ENCODE measurements around the gene GGA3.
"Not testable (repeated sequence)": the region's sequence is repeated elsewhere in the genome, so short reads cannot be mapped to it uniquely, and the experiment has no call there.

Gene GGA3, protein sequence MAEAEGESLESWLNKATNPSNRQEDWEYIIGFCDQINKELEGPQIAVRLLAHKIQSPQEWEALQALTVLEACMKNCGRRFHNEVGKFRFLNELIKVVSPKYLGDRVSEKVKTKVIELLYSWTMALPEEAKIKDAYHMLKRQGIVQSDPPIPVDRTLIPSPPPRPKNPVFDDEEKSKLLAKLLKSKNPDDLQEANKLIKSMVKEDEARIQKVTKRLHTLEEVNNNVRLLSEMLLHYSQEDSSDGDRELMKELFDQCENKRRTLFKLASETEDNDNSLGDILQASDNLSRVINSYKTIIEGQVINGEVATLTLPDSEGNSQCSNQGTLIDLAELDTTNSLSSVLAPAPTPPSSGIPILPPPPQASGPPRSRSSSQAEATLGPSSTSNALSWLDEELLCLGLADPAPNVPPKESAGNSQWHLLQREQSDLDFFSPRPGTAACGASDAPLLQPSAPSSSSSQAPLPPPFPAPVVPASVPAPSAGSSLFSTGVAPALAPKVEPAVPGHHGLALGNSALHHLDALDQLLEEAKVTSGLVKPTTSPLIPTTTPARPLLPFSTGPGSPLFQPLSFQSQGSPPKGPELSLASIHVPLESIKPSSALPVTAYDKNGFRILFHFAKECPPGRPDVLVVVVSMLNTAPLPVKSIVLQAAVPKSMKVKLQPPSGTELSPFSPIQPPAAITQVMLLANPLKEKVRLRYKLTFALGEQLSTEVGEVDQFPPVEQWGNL

DNA sequence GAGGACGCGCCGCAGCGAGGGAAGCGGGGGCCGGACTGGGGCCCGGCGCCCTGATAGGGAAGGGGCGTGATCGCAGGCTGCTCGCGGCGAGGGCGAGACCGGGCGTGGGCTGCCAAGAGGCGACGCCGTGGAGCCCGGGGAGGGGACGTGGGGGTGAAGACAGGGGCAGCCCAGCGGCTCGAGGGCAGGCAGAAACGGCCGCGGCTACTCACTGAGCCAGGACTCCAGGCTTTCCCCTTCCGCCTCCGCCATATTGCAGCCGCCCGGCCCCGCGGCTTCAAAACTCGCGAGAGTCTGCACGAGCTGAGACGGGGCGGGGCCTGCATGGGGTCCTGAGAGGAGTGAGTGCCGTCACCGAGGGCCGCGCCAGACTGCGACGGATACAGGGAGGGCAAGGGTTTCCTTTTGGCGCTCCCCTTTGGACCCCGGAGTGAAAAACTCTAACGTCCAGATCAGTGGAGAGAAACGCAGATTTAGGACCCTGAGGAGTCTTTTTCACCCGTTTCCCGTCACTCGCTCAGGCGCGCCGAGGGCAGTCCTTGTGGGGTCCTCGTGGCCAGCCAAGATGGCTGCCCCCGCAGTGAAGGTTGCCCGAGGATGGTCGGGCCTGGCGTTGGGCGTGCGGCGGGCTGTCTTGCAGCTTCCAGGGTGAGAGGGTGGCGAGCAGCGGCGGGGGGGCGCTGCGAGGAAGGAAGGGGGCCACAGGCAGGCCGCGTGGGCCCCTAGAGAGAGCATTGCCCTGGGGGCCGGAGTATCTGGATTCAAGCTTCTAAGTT, at the start of gene GGA3, which contains the start of gene MRPS7:
Gene GGA3, minus strand, starts transcription at position 271 of the 776 bp plus-strand sequence. Its CDS starts 19 bp downstream, at position 252.
Gene MRPS7, plus strand, starts transcription at position 544 of the 776 bp plus-strand sequence. Its CDS starts 22 bp downstream, at position 566.
- no peak for FAIRE-seq

DNA sequence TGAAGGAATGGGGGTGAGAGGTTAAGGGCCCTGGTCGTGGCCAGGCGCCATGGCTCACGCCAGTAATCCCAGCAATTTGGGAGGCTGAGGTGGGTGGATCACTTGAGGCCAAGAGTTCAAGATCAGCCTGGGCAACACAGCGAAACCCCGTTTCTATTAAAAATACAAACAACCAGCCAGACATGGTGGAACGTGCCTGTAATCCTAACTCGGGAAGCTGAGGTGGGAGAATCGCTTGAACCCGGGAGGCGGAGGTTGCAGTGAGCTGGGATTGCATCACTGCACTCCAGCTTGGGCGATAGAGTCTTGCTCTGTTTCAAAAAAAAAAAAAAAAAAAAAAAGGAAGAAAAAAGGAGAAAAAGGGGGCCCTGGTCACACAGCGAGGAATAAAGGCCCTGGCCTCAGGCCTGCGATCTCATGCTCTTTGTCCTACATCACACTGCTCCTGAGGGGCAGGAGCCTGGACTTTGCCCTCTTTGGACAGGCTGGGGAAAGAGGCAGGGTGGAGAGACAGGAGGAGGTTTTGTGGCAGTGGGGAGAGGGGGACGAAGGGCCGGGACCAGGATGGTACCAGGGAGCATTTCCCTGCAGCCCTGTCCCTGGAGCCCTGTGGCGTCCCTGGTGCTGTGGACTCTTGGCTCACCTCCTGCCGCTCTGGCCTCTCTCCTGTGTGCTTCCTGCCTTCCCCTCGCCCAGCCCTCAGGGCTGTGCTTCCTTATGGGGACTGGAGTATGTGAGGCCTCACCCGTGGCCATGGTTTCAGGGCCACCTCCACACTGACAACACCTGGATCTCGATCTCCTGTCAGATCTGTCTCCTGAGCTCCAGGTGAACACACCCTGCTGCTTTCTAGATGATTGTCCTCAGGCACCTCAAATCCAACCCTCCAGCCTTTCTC, 47.6 kb upstream of the GGA3 start:
- no peak for FAIRE-seq

DNA sequence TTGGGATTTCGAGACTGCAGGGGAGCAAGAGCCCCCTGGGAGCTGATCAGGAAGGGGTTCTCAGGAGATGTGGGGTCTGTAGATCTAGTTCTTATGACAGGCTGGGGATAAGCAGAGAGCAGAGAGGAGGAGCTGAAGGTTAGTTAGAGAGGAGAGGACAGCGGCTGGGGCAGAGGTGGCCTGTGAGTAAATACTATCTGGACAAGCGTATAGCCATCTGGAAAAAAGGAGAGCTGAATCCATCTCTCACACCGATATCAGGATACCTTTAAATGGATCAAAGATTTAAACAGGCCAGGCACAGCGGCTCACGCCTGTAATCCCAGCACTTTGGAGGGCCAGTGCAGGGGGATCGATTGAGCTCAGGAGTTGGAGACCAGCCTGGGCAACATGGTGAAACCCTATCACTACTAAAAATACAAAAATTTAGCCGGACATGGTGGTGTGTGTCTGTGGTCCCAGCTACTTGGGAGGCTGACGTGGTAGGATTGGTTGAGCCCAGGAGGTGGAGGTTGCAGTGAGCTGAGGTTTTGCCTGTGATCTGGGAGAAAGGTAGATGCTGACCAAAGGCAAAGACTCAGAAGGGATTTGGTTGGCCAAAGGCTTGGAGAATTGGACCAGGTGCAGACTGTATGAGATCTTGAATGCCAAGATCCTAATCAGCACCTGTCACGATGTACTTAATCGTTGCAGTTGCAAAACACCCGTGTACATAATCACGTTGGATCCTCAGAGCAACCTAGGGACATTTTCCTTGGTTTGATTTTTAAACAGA, 46.7 kb upstream of the GGA3 start:
- no peak for FAIRE-seq

DNA sequence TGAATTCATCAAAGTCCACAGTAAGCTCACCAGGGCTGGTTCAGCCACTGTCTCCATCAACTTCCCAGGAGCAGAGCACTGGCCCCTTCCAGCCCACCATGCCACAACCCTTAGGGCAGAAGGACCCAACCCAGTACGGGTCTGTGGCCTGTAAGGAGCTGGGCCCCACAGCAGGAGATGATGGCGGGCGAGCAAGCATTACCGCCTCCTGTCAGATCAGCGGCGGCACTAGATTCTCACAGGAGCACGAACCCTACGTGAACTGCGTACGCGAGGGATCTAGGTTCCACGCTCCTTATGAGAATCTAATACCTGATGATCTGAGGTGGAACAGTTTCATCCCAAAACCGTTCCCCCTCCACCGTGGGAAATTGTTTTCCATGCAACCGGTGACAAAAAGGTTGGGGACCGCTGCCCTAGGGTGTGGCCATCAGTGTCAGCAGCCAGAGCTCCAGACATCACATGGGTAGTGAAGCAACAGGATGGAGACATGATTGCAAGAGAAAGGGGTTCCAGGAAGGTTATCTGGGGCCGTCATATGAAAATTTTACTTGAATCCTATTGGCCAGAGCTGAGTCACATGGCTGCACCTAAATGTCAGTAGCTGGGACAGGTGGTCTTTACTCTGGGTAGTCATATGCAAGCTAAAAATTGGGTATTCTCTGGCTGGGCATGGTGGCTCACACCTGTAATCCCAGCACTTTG, 40.2 kb upstream of the GGA3 start:
- no peak for FAIRE-seq

DNA sequence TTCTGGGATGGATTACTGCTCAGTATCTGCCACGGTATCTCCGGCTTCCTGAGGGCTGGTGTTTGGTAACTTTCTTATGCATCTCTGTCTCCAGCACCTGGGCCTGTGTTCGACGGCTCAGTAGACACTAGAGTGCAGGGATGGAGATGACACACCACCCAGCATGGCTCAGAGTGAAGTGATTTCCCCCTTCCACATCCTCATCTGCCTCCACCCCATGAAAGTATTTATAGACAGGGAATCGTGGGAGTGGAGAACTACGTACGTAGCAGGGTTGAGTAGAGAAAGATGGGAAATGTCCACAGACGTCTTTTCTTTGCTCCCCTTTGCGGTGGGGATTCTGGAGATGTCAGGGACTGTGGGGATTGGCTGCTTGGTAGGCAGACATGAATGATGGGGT, 39.6 kb upstream of the GGA3 start:
- no peak for FAIRE-seq

DNA sequence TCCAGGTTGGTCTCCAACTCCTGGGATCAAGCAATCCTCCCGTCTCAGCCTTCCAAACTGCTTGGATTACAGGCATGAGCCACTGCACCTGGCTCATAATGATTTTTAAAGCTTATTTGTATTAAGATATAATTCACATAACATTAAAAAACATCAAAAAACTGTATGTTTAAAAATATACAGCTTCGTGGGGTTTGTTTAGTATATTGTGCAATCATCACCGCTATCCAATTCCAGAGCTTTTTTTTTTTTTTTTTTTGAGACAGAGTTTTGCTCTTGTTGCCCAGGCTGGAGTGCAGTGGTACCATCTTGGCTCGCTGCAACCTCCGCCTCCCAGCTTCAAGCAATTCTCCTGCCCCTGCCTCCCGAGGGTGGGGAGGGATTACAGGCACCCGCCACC, 38.9 kb upstream of the GGA3 start:
- no peak for FAIRE-seq

DNA sequence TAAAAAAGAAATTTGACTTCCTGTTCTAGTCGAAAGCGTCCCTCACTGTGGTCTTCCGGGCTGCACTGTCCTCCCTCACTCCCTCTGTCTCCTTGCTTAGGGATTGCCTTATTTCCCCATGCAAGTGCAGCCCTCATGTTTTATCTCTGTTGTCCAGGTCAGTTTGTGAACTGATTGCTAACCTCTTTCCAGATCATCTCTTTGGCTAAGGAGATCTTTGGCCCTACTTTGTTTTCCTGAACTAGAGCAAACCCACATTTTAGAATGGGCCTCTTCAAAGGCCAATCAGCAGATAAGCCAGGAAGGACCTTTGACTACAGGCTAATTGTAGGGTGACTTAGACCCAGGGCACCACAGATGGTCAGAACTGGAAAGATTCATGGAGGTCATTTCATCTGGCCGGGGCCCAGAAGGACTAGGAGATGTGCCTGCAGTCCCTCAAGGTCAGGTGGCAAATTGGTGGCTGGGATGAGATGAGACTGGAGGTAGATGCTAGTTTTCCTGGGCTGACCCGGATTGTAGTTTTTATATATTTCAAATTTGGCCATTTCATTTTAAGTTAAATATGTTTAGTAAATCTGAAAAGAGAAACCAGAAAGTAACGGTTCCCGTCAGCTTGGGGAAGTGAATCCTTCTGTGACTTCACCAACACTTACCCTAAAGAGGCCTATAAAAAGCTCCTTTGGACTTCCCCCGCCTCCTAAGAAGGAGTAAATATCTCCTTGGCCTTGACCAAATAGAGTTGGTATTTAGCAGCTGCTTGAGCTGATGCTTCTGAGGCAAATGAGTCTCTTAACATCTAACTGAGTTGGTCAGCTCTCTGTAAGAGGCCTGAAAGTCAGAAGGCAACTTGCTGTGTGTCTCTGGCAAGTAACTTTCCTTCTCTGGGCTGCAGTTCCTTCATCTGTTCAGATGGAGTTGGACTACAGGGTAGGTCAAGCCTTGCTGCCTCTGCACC, 34.1 kb upstream of the GGA3 start:
- no peak for FAIRE-seq

DNA sequence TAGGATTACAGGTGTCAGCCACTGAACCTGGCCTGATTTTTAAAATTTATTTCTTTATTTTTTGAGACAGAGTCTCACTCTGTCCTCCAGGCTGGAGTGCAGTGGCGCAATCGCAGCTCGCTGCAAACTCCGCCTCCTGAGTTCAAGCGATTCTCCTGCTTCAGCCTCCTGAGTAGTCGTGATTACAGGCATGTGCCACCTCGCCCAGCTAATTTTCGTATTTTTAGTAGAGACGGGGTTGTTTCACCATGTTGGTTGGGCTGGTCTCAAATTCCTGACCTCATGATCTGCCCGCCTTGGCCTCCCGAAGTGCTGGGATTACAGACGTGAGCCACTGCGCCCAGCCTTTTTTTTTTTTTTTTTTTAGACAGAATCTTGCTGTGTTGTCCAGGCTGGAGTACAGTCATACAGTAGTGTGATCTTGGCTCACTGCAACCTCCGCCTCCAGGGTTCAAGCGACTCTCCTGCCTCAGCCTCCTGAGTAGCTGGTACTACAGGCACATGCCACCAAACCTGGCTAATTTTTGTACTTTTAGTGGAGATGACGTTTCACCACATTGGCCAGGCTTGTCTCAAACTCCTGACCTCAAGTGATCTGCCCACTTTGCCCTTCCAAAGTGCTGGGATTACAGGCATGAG, 31.5 kb upstream of the GGA3 start:
- not testable (repeated sequence) for FAIRE-seq

DNA sequence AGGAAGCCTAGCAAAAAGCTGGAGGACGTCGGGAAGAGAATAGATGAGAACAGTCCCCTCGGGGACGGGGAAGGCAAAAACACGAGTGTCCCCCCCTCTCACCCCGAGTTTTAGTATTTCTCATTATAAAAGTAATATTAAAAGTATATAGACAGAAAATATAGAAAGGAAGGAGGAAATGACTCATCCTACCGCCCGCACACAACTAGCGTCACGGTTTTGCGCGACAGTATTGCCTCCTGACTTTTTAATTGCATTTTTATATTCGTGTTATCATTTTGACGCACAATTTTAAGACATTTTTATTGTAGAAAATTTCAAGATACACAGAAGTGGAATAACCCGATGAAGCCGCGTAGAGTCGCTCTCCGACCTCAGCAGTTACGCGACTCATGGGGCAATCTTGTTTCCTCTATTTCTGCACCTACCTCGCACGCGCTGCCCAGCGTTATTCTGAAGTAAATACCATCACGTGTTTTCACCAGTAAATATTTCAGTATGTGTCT, 28.5 kb upstream of the GGA3 start:
- no peak for FAIRE-seq

DNA sequence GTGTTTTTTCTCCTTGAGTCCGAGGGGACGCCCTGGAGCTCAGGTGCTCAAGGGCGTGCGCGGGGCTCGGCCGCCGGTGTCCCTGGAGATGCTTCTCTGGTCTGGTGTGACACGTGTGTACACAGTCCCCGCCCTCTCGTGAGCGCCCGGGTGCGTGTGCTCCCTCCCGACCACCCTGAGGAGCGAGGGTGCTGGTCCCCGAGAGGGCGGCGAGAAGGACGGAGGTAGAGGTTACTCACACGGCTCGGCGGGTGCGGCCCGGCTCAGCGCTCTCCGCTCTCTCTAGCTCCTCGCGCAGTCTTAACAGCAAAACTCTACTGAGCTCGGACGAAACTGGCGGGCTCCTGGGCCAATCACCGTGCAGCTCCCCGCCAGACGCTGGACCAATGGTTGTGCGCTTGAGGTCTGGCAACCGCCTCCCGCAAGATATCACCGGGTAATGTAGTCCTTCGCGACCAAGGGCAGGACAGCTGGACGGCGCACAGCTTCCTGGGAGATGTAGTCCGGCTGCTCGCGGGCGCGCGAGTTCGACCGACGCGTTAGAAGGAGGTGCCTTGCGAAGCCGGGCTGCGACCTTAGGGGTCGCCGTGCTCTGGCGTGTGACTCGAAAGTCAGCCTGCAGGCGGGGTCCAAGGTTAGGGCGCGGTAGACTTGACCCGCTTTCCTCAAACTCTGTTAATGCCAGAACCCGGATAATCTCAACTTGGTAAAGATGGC, 27.9 kb upstream of the GGA3 start, which contains the start of gene SLC25A19:
Gene SLC25A19, minus strand, starts transcription at position 319 of the 717 bp plus-strand sequence. CDS start 2,669 bp downstream, outside the sequence.
- peak; percentile 69 for FAIRE-seq

DNA sequence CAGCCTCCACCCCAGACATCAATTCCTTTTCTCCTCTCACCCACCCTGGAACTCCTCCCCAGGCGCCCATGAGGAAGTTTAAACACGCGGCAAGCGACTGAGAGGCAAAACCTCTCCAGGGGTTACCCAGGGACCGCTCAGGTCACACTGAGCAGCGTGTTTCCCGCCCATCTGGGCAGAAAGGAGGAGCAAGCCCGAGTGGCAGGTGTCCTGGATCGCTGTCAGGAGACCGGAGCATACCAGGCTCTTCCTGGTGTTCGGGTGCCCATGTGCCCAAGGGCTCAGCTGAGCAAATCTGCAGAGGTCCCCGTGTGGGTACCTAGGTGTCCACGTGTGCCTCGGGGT, 27.3 kb upstream of the GGA3 start:
- no peak for FAIRE-seq

DNA sequence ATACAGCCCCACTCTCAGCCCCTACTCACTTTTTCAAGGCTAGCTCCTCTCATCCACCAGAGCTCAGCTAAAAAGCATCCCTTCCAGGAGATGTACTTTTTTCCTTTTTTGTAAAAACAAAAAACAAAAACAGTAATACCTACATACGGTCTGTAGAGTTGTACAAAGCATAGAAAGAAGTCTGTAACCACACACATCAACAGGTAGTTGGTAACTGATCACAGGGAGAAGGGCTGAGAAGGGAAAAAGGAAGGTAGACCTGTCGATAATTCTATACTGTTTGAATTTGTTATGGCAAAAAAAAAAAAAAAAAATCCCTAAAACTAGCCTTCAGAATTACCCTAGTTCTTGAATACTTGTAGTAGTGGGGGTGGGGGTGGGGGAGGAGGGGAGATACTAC, 27.0 kb upstream of the GGA3 start:
- FAIRE-seq, result no peak

DNA sequence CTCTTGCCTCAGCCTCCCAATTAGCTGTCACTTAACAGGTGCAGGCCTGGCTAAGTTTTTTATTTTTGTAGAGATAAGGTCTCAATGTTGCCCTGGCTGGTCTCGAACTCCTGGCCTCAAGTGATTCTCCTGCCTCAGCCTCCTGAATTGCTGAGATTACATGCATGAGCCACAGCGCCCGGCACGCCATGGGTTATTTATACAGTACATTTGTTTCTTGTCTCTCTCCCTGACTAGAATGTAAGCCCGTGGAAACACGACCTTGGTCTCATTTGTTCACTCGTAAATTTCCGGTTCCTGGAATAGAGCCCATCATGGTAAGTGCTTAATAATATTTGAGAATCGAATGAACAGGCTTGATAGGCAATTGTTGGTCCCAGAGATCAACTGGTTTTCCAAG, 25.8 kb upstream of the GGA3 start:
- FAIRE-seq, result no peak

DNA sequence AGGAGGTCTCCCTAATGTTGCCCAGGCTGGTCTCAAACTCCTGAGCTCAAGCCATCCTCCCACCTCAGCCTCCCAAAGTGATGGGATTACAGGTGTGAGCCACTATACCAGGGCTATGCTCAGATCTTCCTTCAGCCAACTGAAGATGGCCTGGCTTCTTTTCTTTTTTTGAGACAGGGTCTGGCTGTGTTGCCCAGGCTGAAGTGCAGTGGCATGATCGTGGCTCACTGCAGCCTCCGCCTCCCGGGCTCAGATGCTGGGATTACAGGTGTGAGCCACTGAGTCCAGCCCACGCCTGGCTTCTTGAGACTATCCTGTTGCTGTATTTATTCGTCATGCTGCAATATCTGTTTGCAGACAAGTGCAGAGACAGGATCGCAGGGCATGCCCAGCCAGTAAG, 23.7 kb upstream of the GGA3 start:
- FAIRE-seq, result no peak

DNA sequence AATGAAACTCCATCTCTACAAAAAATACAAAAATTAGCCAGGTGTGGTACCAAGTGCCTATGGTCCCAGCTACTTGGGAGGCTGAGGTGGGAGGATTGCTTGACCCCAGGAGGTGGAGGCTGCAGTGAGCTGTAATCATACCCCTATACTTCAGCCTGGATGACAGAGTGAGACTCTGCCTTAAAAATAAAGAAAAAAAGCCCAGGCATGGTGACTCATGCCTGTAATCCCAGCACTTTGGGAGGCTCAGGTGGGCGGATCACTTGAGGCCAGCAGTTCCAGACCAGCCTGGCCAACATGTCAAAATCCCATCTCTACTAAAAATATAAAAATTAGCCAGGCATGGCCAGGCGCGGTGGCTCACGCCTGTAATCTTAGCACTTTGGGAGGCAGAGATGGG, 18.8 kb upstream of the GGA3 start:
- FAIRE-seq, result not testable (repeated sequence)

DNA sequence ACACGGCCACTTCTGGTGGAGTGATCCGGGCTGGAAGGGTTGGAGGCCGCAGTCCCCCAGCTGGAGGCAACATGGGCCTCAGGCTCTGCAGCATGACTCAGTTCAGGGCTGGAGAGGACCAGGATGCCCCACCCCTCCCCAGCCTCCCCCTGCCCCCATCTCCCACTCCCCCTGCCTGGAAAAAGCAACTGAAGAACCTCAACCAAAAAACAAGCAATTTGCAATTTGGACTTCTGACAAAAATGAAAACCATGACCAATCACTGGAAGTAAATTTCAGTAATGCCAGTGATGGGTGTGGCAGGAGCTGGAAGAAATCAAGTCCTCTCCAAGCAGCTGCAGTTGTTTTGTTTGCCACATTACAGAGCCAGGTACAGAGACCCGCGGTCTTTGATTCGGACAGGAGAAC, 16.3 kb upstream of the GGA3 start:
- no peak for FAIRE-seq

DNA sequence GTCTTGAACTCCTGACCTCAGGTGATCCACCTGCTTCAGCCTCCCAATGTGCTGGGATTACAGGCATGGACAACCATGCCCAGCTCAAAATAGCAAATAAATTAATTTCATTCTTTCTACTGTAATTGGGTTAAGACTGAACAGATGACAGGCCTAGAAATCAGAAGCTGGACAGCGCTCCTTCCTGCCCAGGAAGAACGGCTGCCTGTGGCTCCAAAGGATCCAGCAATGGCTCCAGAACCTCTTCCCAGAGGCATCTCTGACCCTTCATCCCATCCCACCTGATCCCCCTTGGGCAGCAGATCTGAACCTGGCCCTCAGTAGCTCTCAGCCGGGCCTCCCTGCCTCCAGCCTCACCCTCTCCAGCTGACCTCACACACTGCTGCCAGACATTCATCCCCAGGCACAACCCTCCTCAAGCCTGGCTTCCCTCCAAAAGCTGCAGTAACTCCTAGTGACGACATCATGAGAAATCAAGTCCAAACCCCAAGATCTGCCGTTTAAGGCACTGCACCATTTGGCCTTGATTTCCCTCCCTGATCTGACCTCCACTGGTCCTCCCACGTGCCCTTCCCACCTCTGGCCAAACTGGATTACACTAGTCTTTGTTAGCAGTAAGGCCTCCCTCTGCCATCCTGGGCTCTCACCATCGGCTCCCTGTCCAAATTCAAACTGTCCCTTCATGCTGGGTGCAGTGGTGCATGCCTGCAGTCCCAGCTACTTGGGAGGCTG, 12.7 kb upstream of the GGA3 start:
- no peak for FAIRE-seq

DNA sequence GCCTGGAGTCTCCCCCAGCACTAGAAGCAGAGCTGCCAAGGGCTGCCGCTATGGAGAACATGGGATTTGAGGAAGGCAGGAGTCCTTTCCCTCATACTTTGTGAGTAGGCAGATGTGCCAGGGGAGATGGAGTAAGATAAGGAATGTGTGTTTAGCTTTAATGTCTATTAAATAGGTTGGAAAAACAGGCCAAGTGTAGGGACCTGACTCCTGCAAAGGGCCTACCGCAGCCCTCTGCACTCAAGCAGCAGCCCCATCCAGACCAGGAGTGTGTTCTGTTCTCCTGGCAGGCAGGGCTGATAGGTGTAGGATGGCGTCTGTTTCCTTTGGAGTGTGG, 11.4 kb upstream of the GGA3 start:
- no peak for FAIRE-seq
